GM12878 (cell line): Measurements from ENCODE around the gene PDE10A. TPM values are rescaled to one million over a fixed set of nuclear protein-coding genes. Genes with fewer than 3 reads are reported as not detected.

ENCODE experiments used
- ATAC-seq: fragments of 200-7000 bp; cut with Tn5 transposase; 3 replicates; pipeline ENCODE4 v1.9.1; 2020; ENCODE audit warnings: mild to moderate bottlenecking, moderate library complexity
- BruUV-seq: library from RNA; stranded (reverse); fragments of 400-500 nt; replicated peaks from 2 replicates; lab custom pipeline; 2021; lab: Mats Ljungman, UMichigan
- CTCF ChIA-PET: fragments of 300-600 bp; sonication (Branson Sonifier 250); formaldehyde crosslinking; extraction: SDS; loops from one replicate; lab custom pipeline; 2021; ENCODE audit warnings: inconsistent platforms; lab: Yijun Ruan, JAX
- POLR2A ChIA-PET: fragments of 350-600 bp; formaldehyde crosslinking; extraction: SDS; loops from one replicate; lab custom pipeline; 2021; ENCODE audit warnings: inconsistent platforms; lab: Charles Lee
- RAD21 ChIA-PET: fragments of 300-600 bp; sonication (Branson Sonifier 250); formaldehyde crosslinking; loops from one replicate; lab custom pipeline; 2023; ENCODE audit warnings: antibody characterized with exemption; ENCODE audit not compliant: unreplicated experiment; lab: Charles Lee
- SMC1A ChIA-PET: fragments of 300-600 bp; sonication (Branson Sonifier 250); formaldehyde crosslinking; loops from one replicate; lab custom pipeline; 2023; ENCODE audit not compliant: unreplicated experiment, uncharacterized antibody; lab: Charles Lee
- DNase-seq: peaks from one replicate; pipeline ENCODE4 v3.0.0-alpha.2; 2011; ENCODE audit warnings: low read depth, low spot score
- FAIRE-seq: peaks from 3 replicates; lab custom pipeline; 2011; peaks lifted over from hg19 to GRCh38; lab: Jason Lieb, UNC
- H2AFZ ChIP-seq: 2 replicates; pipeline ENCODE4 v1.6.0; 2011; ENCODE audit warnings: low read depth, low read length, control low read depth; ENCODE audit not compliant: control insufficient read depth
- H3K27ac ChIP-seq: 2 replicates; pipeline ENCODE4 v1.5.1; 2011; ENCODE audit warnings: control low read depth; ENCODE audit not compliant: control insufficient read depth, insufficient read depth
- H3K27me3 ChIP-seq, 2 experiments: replicated peaks in 1 of 2; 2 replicates each; pipeline versions ENCODE4 v1.6.0 to v1.6.1; 2011; ENCODE audit warnings: low read length in 1 of 2; ENCODE audit not compliant: control insufficient read depth in 2 of 2, insufficient read depth in 2 of 2
- H3K36me3 ChIP-seq, 2 experiments: 2 replicates each; pipeline ENCODE4 v1.5.1; 2011; ENCODE audit warnings: low read length in 1 of 2; ENCODE audit not compliant: control insufficient read depth in 2 of 2, insufficient read depth in 2 of 2
- H3K4me1 ChIP-seq: 2 replicates; pipeline ENCODE4 v1.6.1; 2011; ENCODE audit warnings: mild to moderate bottlenecking, low read length, moderate library complexity, mixed read lengths; ENCODE audit not compliant: control insufficient read depth, insufficient read depth
- H3K4me2 ChIP-seq: 2 replicates; pipeline ENCODE4 v1.6.0; 2011; ENCODE audit warnings: control low read depth; ENCODE audit not compliant: control insufficient read depth, insufficient read depth
- H3K4me3 ChIP-seq: fragments of 200-600 bp; sonication (generic); 2 replicates; pipeline ENCODE4 v1.5.1; 2016
- H3K79me2 ChIP-seq: 2 replicates; pipeline ENCODE4 v1.6.0; 2011; ENCODE audit warnings: low read length; ENCODE audit not compliant: control insufficient read depth, insufficient read depth
- H3K9ac ChIP-seq: 2 replicates; pipeline ENCODE4 v1.8.0; 2011; ENCODE audit warnings: low read length, control low read depth, mixed read lengths; ENCODE audit not compliant: control insufficient read depth, insufficient read depth
- H3K9me3 ChIP-seq: replicated peaks from 3 replicates; pipeline ENCODE4 v1.5.1; 2011; ENCODE audit warnings: mild to moderate bottlenecking, low read length; ENCODE audit not compliant: control insufficient read depth, insufficient read depth
- H4K20me1 ChIP-seq: 2 replicates; pipeline ENCODE4 v1.6.0; 2011; ENCODE audit not compliant: control insufficient read depth, insufficient read depth
- BCL11A ChIP-seq: IDR thresholded peaks from 2 replicates; pipeline ENCODE4 v1.6.1; 2011; ENCODE audit warnings: low read depth, low read length
- ESRRA ChIP-seq: IDR thresholded peaks from 2 replicates; pipeline ENCODE4 v1.6.1; 2012; ENCODE audit warnings: mild to moderate bottlenecking, low read length, improper control_type of control experiment
- RBBP5 ChIP-seq: fragments of 200-600 bp; sonication (generic); conservative IDR thresholded peaks from 2 replicates; pipeline ENCODE4 v1.6.1; 2016
- TBL1XR1 ChIP-seq: IDR thresholded peaks from 2 replicates; pipeline ENCODE4 v1.6.1; 2012; ENCODE audit warnings: low read depth, low read length, improper control_type of control experiment
- WGBS: methylation state at CpG from one replicate; pipeline ENCODE4 v1.1.6; 2016; ENCODE audit warnings: low lambda C conversion rate; ENCODE audit not compliant: insufficient replicate concordance, insufficient coverage; ENCODE audit errors: missing lambda C conversion rate; 5-methylcytosine and 5-hydroxymethylcytosine counted together
- in situ Hi-C: fragments of 300-500 bp; cut with MboI; formaldehyde crosslinking; loops from 9 replicates; pipeline ENCODE4 v1.14.3; 2018; ENCODE audit warnings: mixed read lengths
- intact Hi-C: fragments of 100-400 bp; cut with micrococcal nuclease; formaldehyde crosslinking; loops from one replicate; pipeline ENCODE4 v1.14.2; 2022; ENCODE audit not compliant: unreplicated experiment
- polyA plus RNA-seq, 11 experiments: library from polyadenylated mRNA; depleted of rRNA in 4 of 11; unstranded in 6 of 11; stranded (reverse) in 5 of 11; fragments of >200 nt; fragmentation: Nextera tagmentation in 4 of 11; fragmentation: Illumina TruSeq in 1 of 11; extraction: Ambion mirVana in 4 of 11; extraction: Trizol in 1 of 11; gene quantifications; 1 replicate in 1 of 11; 2 replicates in 10 of 11; pipeline versions ENCODE4 v1.2.1 to v1.2.3, GENCODE V29; 2011 to 2016; ENCODE audit warnings: inconsistent platforms in 2 of 11, missing spikeins in 2 of 11, low read depth in 1 of 11
- total RNA-seq, 4 experiments: library from RNA; depleted of rRNA in 3 of 4; stranded (reverse); fragments of >200 nt in 3 of 4; fragmentation: Illumina TruSeq in 1 of 4; extraction: Trizol in 1 of 4; gene quantifications; 2 replicates each; pipeline versions ENCODE4 v1.2.1 to v1.2.3, GENCODE V29; 2013 to 2021
- TF ChIP-seq, protein P1 (sequence below): fragments of 450-650 bp; IDR thresholded peaks from 2 replicates; pipeline ENCODE4 v1.6.1; 2018; ENCODE audit warnings: mild to moderate bottlenecking, low read depth, moderate library complexity; ENCODE audit not compliant: partially characterized antibody
- TF ChIP-seq, protein P2 (sequence below): fragments of 450-650 bp; IDR thresholded peaks from 2 replicates; pipeline ENCODE4 v1.6.1; 2017; ENCODE audit warnings: low read depth, mild to moderate bottlenecking, moderate library complexity
- TF ChIP-seq, protein P3 (sequence below): fragments of 450-650 bp; IDR thresholded peaks from 2 replicates; pipeline ENCODE4 v1.6.1; 2016; ENCODE audit warnings: mild to moderate bottlenecking, moderate library complexity, borderline replicate concordance

Gene PDE10A
- total and polyA plus RNA-seq, 10 of the 15 experiments (the other 5 are each of a cell fraction or from before 2014, with no cell fraction given) = under 0.01 to 1.3 (median 0.03) TPM; not detected in 2

DNA sequence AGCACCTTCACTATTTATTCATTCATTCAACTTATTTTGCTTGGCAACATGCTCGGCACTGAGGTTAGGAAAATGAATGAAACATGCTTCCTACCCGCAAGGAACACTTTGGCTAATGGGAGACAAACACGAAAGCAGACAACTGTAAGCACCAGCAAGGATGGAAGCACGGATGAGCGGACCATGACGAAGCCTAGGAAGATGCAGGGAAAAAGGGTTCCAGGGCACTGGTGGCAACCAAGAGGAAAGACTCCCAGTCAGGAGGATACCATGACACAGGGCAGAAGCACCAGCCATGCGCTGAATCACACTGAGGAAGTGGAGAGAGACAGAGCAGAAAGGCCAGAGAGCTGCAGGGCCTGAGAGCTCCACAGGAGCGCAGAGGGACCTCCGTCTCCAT lies 9.8 kb downstream of the PDE10A start:
- ChIA-PET RAD21 (no interaction called here), CTCF (no interaction called here), POLR2A (no interaction called here), SMC1A (no interaction called here)
- H3K79me2 ChIP-seq = no peaks in the 10 kb centered on the region
- no peak overlapping the region for H3K27ac ChIP-seq
- no peaks in the 10 kb centered on the region for H3K4me1 ChIP-seq
- DNase-seq (no peak), FAIRE-seq (no peak), ATAC-seq (peak; percentile 31)
- H3K4me3 ChIP-seq = no peak overlapping the region
- in situ Hi-C loops = no loop called here
- no peak overlapping the region for H2AFZ ChIP-seq
- WGBS = 22% methylated on average over 8 of the region's 9 CpGs
- no peak overlapping the region for H3K4me2 ChIP-seq
- H3K36me3 ChIP-seq = no peaks in the 10 kb centered on the region
- H4K20me1 ChIP-seq = no peaks in the 10 kb centered on the region
- H3K9ac ChIP-seq = no peak overlapping the region
- intact Hi-C loops = no loop called here
- BruUV-seq = no TSS peak
- no peaks in the 10 kb centered on the region; a peak in 2 of 4 replicates for H3K27me3 ChIP-seq
- no peaks in the 10 kb centered on the region for H3K9me3 ChIP-seq
- TF ChIP-seq, protein P1, sequence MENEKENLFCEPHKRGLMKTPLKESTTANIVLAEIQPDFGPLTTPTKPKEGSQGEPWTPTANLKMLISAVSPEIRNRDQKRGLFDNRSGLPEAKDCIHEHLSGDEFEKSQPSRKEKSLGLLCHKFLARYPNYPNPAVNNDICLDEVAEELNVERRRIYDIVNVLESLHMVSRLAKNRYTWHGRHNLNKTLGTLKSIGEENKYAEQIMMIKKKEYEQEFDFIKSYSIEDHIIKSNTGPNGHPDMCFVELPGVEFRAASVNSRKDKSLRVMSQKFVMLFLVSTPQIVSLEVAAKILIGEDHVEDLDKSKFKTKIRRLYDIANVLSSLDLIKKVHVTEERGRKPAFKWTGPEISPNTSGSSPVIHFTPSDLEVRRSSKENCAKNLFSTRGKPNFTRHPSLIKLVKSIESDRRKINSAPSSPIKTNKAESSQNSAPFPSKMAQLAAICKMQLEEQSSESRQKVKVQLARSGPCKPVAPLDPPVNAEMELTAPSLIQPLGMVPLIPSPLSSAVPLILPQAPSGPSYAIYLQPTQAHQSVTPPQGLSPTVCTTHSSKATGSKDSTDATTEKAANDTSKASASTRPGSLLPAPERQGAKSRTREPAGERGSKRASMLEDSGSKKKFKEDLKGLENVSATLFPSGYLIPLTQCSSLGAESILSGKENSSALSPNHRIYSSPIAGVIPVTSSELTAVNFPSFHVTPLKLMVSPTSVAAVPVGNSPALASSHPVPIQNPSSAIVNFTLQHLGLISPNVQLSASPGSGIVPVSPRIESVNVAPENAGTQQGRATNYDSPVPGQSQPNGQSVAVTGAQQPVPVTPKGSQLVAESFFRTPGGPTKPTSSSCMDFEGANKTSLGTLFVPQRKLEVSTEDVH = no peak
- TF ChIP-seq ESRRA = no peak
- TF ChIP-seq, protein P2, sequence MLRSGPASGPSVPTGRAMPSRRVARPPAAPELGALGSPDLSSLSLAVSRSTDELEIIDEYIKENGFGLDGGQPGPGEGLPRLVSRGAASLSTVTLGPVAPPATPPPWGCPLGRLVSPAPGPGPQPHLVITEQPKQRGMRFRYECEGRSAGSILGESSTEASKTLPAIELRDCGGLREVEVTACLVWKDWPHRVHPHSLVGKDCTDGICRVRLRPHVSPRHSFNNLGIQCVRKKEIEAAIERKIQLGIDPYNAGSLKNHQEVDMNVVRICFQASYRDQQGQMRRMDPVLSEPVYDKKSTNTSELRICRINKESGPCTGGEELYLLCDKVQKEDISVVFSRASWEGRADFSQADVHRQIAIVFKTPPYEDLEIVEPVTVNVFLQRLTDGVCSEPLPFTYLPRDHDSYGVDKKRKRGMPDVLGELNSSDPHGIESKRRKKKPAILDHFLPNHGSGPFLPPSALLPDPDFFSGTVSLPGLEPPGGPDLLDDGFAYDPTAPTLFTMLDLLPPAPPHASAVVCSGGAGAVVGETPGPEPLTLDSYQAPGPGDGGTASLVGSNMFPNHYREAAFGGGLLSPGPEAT = no peak
- no peak for TF ChIP-seq TBL1XR1
- TF ChIP-seq RBBP5 = no peak
- no peak for TF ChIP-seq BCL11A
- TF ChIP-seq, protein P3, sequence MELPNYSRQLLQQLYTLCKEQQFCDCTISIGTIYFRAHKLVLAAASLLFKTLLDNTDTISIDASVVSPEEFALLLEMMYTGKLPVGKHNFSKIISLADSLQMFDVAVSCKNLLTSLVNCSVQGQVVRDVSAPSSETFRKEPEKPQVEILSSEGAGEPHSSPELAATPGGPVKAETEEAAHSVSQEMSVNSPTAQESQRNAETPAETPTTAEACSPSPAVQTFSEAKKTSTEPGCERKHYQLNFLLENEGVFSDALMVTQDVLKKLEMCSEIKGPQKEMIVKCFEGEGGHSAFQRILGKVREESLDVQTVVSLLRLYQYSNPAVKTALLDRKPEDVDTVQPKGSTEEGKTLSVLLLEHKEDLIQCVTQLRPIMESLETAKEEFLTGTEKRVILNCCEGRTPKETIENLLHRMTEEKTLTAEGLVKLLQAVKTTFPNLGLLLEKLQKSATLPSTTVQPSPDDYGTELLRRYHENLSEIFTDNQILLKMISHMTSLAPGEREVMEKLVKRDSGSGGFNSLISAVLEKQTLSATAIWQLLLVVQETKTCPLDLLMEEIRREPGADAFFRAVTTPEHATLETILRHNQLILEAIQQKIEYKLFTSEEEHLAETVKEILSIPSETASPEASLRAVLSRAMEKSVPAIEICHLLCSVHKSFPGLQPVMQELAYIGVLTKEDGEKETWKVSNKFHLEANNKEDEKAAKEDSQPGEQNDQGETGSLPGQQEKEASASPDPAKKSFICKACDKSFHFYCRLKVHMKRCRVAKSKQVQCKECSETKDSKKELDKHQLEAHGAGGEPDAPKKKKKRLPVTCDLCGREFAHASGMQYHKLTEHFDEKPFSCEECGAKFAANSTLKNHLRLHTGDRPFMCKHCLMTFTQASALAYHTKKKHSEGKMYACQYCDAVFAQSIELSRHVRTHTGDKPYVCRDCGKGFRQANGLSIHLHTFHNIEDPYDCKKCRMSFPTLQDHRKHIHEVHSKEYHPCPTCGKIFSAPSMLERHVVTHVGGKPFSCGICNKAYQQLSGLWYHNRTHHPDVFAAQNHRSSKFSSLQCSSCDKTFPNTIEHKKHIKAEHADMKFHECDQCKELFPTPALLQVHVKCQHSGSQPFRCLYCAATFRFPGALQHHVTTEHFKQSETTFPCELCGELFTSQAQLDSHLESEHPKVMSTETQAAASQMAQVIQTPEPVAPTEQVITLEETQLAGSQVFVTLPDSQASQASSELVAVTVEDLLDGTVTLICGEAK = no peak
